GM12873 (cell line): ENCODE results near the gene EID3.

Experiments used
- TF ChIP-seq, protein P1 (sequence below): IDR thresholded peaks from 2 replicates; pipeline ENCODE4 v1.5.1; 2012; ENCODE audit warnings: low read depth, mild to moderate bottlenecking, moderate library complexity, low read length, control low read depth; ENCODE audit not compliant: insufficient read depth; ENCODE audit errors: missing control alignments

The EID3 gene

DNA sequence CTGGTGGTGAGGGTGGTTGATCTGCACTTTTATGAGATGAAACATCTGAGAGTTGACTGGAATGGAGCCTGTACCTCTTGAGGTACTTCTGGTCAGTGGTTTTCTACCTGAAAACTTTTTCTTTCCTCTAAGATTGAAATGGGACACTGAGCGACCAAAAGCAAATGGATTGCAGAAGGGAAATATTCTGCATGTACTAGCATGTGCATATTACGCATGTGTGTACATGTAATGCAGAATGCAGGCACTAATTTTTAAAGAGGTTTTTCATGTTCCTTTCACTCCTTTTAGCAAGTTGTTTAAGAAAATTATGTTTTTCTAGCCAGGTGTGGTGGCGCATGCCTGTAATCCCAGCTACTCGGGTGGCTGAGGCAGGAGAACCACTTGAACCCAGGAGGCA, 28.7 kb upstream of the EID3 start:
- TF ChIP-seq, protein P1, sequence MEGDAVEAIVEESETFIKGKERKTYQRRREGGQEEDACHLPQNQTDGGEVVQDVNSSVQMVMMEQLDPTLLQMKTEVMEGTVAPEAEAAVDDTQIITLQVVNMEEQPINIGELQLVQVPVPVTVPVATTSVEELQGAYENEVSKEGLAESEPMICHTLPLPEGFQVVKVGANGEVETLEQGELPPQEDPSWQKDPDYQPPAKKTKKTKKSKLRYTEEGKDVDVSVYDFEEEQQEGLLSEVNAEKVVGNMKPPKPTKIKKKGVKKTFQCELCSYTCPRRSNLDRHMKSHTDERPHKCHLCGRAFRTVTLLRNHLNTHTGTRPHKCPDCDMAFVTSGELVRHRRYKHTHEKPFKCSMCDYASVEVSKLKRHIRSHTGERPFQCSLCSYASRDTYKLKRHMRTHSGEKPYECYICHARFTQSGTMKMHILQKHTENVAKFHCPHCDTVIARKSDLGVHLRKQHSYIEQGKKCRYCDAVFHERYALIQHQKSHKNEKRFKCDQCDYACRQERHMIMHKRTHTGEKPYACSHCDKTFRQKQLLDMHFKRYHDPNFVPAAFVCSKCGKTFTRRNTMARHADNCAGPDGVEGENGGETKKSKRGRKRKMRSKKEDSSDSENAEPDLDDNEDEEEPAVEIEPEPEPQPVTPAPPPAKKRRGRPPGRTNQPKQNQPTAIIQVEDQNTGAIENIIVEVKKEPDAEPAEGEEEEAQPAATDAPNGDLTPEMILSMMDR, result no peak

DNA sequence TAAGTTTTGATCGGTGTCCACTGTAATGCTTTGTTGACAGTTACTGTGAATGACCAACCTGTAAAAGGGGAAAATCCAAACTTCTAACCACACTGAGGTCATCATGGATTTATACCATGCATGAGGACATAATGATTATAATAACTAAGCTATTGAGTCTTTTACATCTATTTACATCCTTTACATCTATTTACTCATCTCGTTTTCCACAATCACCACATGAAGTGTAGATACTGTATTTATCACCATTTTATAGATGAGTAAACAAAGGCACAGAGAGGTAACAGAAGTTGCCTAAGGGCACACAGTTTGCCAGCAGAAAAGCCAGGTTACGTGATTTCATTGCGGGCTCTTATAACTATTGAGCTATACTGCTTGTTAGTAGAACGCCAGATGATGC, 27.9 kb upstream of the EID3 start:
- TF ChIP-seq, protein P1, result no peak

DNA sequence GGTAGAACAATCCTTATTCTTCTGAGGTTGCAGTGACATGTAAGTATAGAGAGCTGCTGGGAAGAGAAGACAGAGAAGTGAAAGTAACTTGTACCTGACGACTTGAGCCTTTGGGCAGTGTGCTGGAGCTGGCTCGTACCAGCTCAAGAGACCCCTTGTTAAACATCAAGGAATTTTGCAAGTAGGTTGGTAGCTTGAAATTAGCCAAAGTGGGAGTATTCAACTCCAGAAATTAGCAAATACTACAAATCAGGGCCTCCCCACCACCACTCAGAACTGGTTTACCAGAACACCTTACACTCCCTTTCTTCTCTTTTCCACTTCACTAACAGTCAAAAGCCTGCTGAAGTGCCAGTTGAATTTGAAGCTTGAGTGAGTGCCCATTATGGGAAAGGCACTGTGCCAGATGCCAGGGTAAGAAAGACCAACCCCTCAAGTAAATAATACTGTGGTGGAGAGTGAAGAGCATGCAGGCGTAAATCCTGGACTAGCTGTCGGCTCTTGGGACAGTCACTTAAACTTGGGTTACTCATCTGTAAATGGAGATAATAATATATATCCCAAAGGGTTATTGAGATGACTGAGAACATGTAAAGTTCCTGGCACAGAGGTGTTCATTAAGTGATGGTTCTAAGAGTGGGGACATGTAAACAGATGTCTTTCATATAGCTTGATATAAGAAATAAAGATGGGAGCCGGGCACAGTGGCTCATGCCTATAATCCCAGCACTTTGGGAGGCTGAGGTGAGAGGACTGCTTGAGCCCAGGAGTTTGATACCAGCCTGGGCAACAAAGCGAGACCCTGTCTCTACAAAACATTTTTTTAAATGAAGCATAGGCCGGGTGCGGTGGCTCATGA, 27.0 kb upstream of the EID3 start:
- TF ChIP-seq, protein P1, result no peak

DNA sequence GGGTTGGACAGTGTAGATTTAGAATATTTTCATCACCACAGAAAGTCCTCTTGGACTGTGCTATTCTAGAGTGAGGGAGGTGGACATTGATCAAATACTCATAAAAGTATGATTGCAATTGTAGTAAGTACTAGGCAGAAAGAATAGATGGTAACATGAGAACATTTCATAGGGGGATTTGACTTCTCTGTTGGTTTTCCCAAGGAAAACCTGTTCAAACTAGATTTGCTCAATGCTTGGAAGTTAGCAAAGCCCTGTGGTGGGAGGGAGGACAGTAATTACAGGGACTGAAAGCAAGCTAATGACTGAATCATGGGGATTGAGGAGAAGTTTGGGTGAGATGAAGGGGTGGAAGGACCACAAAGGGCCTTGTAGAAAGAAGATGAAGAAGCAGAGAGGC, 24.4 kb upstream of the EID3 start:
- TF ChIP-seq, protein P1, result no peak

DNA sequence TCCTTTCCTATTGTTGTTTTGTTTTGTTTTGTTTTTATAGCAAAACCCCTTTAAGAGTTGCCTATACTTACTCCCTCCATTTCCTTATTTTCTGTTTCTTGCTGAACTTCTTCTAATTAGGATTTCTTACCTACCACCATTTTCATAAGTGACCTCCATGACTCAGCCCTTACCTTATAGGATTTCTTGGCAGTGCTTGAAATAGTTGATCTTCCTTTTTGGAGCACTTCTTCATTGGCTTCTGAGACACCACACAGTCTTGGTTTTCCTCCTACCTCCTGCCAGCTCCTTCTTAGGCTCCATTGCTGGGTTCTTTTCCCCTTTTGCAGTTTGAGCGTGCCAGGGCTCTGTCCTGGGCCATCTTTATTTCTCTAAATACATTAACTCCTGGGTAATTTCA, 23.4 kb upstream of the EID3 start:
- TF ChIP-seq, protein P1, result no peak

DNA sequence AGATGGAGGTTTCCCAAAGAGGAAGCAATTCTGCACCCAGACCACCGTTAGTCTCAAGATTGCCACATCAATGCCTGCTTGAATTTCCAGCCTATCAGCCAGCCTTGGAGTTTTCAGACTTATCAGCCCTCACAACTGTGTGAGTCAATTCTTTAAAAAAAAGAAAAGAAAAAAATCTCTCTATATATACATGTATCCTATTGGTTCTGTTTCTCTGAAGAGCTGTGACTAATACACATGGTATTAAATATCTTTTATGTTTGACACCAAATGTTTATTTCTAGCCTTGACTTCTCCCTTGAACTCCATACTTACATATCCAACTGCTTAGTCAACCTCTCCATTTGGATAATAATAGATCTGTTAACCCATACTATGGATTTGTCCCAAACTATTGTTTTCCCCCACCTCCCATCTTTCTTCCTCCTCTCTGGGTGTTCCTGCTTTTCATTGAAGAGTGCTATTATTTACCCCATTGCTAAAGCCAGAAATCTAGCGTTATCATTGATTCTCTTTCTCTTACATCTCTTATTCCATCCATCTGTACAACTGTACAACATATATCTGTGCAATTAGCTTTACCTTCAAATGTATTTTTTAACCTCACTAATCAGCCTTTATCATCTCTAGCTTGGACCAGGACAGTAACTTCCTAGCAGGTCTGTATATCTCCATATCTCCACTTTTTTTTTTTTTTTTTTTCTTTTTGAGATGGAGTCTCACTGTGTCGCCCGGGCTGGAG, 22.7 kb upstream of the EID3 start:
- TF ChIP-seq, protein P1, result no peak

DNA sequence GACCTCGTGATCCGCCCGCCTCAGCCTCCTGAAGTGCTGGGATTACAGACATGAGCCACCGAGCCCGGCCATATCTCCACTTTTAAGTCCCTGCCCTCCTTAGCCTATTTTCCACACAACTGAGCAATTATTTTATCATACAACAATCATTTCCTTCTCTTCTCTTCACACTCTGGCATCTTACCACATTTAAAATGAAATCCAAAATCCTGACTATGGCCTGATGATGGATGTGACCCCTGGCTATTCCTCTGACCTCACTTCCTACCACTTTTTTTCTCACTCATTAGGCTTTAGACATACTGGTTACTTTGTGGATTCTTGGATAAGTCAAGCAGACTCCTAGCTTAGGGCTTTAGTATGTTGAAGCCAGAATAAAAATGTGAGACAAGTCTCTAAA, 21.9 kb upstream of the EID3 start:
- TF ChIP-seq, protein P1, result no peak
